OCI-LY1 (cell line): ENCODE measurements around the gene CEACAM21.

Experiments used
- EZH2 ChIP-seq: fragments of 200-600 bp; sonication (generic), shearing (Covaris generic); IDR thresholded peaks from 2 replicates; pipeline ENCODE4 v1.8.0; 2017; ENCODE audit warnings: borderline replicate concordance, mixed run types, mild to moderate bottlenecking, antibody characterized with exemption, low read length, moderate library complexity, mixed read lengths
- TF ChIP-seq, protein P1 (sequence below): fragments of 200-600 bp; sonication (generic), shearing (Covaris generic); IDR thresholded peaks from 2 replicates; pipeline ENCODE4 v1.5.1; 2017; ENCODE audit warnings: mild to moderate bottlenecking, antibody characterized with exemption, low read length, moderate library complexity, mixed read lengths

DNA sequence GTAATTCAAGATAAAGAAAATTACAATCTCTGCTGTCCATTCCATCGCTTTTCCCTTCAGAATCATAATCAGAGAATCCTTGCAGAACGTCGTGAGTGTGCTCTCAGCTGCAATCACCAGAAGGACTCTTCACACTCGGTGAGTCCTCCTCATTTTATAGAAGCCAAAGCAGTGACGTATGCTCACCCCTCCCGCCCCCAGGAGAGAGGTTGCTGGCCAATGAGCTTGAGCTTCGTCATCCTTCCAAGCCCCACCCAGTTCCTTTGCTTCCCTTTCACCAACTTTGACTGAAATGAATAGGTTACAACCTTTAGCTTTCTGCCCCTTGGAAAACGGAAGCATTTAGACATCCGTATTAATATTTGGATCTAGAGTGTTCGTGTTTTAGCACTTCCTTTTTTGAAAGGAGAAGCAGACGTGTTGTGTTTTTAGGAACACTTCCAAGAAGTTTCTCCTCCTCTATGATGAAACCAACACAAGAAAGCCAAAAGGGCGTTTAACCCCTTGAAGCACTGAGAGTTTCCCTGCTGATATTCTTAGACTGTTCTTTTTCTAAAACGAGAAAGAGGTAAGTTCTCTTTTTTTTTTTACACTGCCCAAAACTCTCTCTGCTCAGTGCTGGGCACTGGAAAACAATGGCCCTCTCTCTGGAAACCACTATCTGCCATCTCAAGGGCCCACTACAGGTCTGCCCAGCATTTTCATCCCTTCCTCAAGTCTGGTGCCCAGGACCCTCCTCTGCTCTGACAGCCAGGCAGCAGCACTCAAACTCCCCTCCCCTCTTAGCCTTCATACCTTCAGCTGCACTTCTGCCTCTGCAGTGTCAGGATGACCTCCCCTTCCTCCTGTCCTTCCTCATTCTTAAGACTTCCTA, 44.3 kb upstream of the CEACAM21 start:
- TF ChIP-seq, protein P1, sequence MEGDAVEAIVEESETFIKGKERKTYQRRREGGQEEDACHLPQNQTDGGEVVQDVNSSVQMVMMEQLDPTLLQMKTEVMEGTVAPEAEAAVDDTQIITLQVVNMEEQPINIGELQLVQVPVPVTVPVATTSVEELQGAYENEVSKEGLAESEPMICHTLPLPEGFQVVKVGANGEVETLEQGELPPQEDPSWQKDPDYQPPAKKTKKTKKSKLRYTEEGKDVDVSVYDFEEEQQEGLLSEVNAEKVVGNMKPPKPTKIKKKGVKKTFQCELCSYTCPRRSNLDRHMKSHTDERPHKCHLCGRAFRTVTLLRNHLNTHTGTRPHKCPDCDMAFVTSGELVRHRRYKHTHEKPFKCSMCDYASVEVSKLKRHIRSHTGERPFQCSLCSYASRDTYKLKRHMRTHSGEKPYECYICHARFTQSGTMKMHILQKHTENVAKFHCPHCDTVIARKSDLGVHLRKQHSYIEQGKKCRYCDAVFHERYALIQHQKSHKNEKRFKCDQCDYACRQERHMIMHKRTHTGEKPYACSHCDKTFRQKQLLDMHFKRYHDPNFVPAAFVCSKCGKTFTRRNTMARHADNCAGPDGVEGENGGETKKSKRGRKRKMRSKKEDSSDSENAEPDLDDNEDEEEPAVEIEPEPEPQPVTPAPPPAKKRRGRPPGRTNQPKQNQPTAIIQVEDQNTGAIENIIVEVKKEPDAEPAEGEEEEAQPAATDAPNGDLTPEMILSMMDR, result no peak
- TF ChIP-seq EZH2, result no peak
